ENCODE data around the gene LAMC2. TPM values are rescaled to one million over a fixed set of nuclear protein-coding genes. Genes with fewer than 3 reads are reported as not detected.

The LAMC2 gene
- total RNA-seq, 4 donors from 2014 or later = 2.4 to 4.2 (median 2.8) TPM

GRCh38 chr1:183274836-183275235, 88.8 kb downstream of the LAMC2 start:
- TF ChIP-seq CTCF (IDR thresholded peaks at IDR 0.05; ENCODE audit: low read depth) = no peak

- TF ChIP-seq CTCF (IDR thresholded peaks at IDR 0.05; ENCODE audit: low read depth) = no peak
These were observed 89.3 kb downstream of the LAMC2 start for GRCh38 chr1:183275322-183275721.

- no peak for TF ChIP-seq CTCF (IDR thresholded peaks at IDR 0.05; ENCODE audit: low read depth)
These were observed 90.5 kb downstream of the LAMC2 start for GRCh38 chr1:183276386-183277080.

- TF ChIP-seq CTCF (IDR thresholded peaks at IDR 0.05; ENCODE audit: low read depth) = no peak
These were observed 92.0 kb downstream of the LAMC2 start for GRCh38 chr1:183277821-183278738.

GRCh38 chr1:183278739-183279591, 92.9 kb downstream of the LAMC2 start:
- no peak for TF ChIP-seq CTCF (IDR thresholded peaks at IDR 0.05; ENCODE audit: low read depth)

- no peak for TF ChIP-seq CTCF (IDR thresholded peaks at IDR 0.05; ENCODE audit: low read depth)
These were observed 93.8 kb downstream of the LAMC2 start for GRCh38 chr1:183279835-183280234.

Measured in subcutaneous adipose tissue (tissue), 4 donors.